NCI-H2227 (cell line): ENCODE data around the gene PAX7.

ENCODE experiments used
- DNase-seq: peaks from one replicate; lab custom pipeline; 2025; ENCODE audit not compliant: unreplicated experiment; lab: John Stamatoyannopoulos, UW

The PAX7 gene

GRCh38 chr1:18618546-18619466 lies 11.8 kb upstream of the PAX7 start:
- no peak for DNase-seq

GRCh38 chr1:18619467-18619835 lies 11.2 kb upstream of the PAX7 start:
- DNase-seq: no peak

- DNase-seq: no peak
Observed at GRCh38 chr1:18628511-18628910, 2.1 kb upstream of the PAX7 start.

GRCh38 chr1:18629659-18630510 lies 761 bp upstream of the PAX7 start:
- DNase-seq: no peak

- DNase-seq: no peak
Observed at GRCh38 chr1:18631496-18632217, 1.0 kb downstream of the PAX7 start.

- no peak for DNase-seq
Observed at GRCh38 chr1:18632218-18632588, 1.6 kb downstream of the PAX7 start.

- DNase-seq: peak; percentile 33
Observed at GRCh38 chr1:18632783-18633421, 2.3 kb downstream of the PAX7 start.

GRCh38 chr1:18633422-18634155 lies 2.9 kb downstream of the PAX7 start:
- no peak for DNase-seq

- no peak for DNase-seq
Observed at GRCh38 chr1:18634276-18634675, 3.6 kb downstream of the PAX7 start.

- DNase-seq: no peak
Observed at GRCh38 chr1:18635070-18635577, 4.5 kb downstream of the PAX7 start.

- peak; percentile 32 for DNase-seq
Observed at GRCh38 chr1:18635891-18636595, 5.4 kb downstream of the PAX7 start.

GRCh38 chr1:18636596-18637508 lies 6.2 kb downstream of the PAX7 start:
- no peak for DNase-seq

- no peak for DNase-seq
Observed at GRCh38 chr1:18637511-18637960, 6.9 kb downstream of the PAX7 start.

GRCh38 chr1:18637962-18638834 lies 7.6 kb downstream of the PAX7 start:
- no peak for DNase-seq

- DNase-seq: no peak
Observed at GRCh38 chr1:18638835-18639364, 8.3 kb downstream of the PAX7 start.

GRCh38 chr1:18639368-18640055 lies 8.9 kb downstream of the PAX7 start:
- DNase-seq: no peak
